GM11168 (cell line): ENCODE measurements around the gene RUFY4.

Experiments used
- in situ Hi-C: fragments of 300-500 bp; cut with MboI; formaldehyde crosslinking; loops from one replicate; pipeline ENCODE4 v1.12.0; 2022; ENCODE audit warnings: low sequenced_read_pairs; ENCODE audit not compliant: unreplicated experiment

The RUFY4 gene

GRCh38 chr2:218129458-218130135 is 60.5 kb downstream of the RUFY4 start:
- in situ Hi-C loops = no loop called here

- in situ Hi-C loops = no loop called here
These were observed 61.3 kb downstream of the RUFY4 start for GRCh38 chr2:218130377-218130776.

GRCh38 chr2:218130822-218131221 is 61.8 kb downstream of the RUFY4 start:
- in situ Hi-C loops = no loop called here

- in situ Hi-C loops = no loop called here
These were observed 68.5 kb downstream of the RUFY4 start for GRCh38 chr2:218137514-218137913.

- in situ Hi-C loops = no loop called here
These were observed 69.0 kb downstream of the RUFY4 start for GRCh38 chr2:218138047-218138446.
